ENCODE measurements around the gene MUC4.

MUC4 gene

GRCh38 chr3:195699860-195700259 is 111.9 kb downstream of the MUC4 start:
- no peak for DNase-seq (ENCODE audit: low read depth)

- DNase-seq (ENCODE audit: low read depth) = no peak
Measured at GRCh38 chr3:195699388-195699771, 112.3 kb downstream of the MUC4 start.

- DNase-seq (ENCODE audit: low read depth) = no peak
Measured at GRCh38 chr3:195698647-195699387, 112.9 kb downstream of the MUC4 start.

- no peak for DNase-seq (ENCODE audit: low read depth)
Measured at GRCh38 chr3:195698325-195698646, 113.4 kb downstream of the MUC4 start.

GRCh38 chr3:195697582-195698324 is 114.0 kb downstream of the MUC4 start:
- DNase-seq (ENCODE audit: low read depth) = peak; percentile 96
